SU-DHL-6 (cell line): Measurements from ENCODE around the gene STK36.

ENCODE experiments used
- H2AFZ ChIP-seq: fragments of 200-600 bp; sonication (generic); 2 replicates; pipeline ENCODE4 v1.6.1; 2014; ENCODE audit warnings: low read depth, mild to moderate bottlenecking, moderate library complexity, mixed read lengths, antibody characterized with exemption, low read length; ENCODE audit not compliant: severe bottlenecking
- H3F3A ChIP-seq: fragments of 200-600 bp; shearing (Covaris generic); 2 replicates; pipeline ENCODE4 v1.6.0; 2016; ENCODE audit warnings: antibody characterized with exemption, mild to moderate bottlenecking; ENCODE audit not compliant: insufficient read depth
- H3K27ac ChIP-seq: fragments of 200-600 bp; sonication (generic); 2 replicates; pipeline ENCODE4 v1.5.1; 2016; ENCODE audit warnings: low read depth, mild to moderate bottlenecking, low read length, moderate library complexity, mixed read lengths
- H3K27me3 ChIP-seq: fragments of 200-600 bp; sonication (generic), shearing (Covaris generic); 2 replicates; pipeline ENCODE4 v1.6.0; 2014; ENCODE audit warnings: mild to moderate bottlenecking, low read length
- H3K36me3 ChIP-seq: fragments of 200-600 bp; sonication (generic); 2 replicates; pipeline ENCODE4 v1.6.1; 2014; ENCODE audit warnings: mild to moderate bottlenecking, low read length, mixed read lengths
- H3K4me2 ChIP-seq: fragments of 300-600, 200-600 bp; shearing (Covaris generic), sonication (generic); 2 replicates; pipeline ENCODE4 v1.6.0; 2014; ENCODE audit warnings: low read length, low read depth, mild to moderate bottlenecking; ENCODE audit not compliant: poor library complexity, severe bottlenecking
- H3K4me3 ChIP-seq: fragments of 200-600 bp; sonication (generic); 2 replicates; pipeline ENCODE4 v1.5.1; 2014; ENCODE audit warnings: antibody characterized with exemption, low read length, mild to moderate bottlenecking, mixed read lengths; ENCODE audit not compliant: insufficient read depth, poor library complexity, severe bottlenecking
- H3K79me2 ChIP-seq: fragments of 200-600 bp; sonication (generic); 2 replicates; pipeline ENCODE4 v1.6.1; 2014; ENCODE audit warnings: mild to moderate bottlenecking, low read length, moderate library complexity; ENCODE audit not compliant: insufficient read depth
- H3K9ac ChIP-seq: fragments of 200-600 bp; sonication (generic); 2 replicates; pipeline ENCODE4 v1.7.0; 2014; ENCODE audit warnings: mild to moderate bottlenecking, low read length
- H3K9me2 ChIP-seq: fragments of 200-600 bp; sonication (generic); replicated peaks from 2 replicates; pipeline ENCODE4 v1.6.1; 2014; ENCODE audit warnings: low read length; ENCODE audit not compliant: insufficient read depth
- H3K9me3 ChIP-seq: fragments of 200-600 bp; sonication (generic); 2 replicates; pipeline ENCODE4 v1.6.1; 2014; ENCODE audit warnings: low read length, mixed read lengths; ENCODE audit not compliant: insufficient read depth
- H4K20me1 ChIP-seq: fragments of 200-600 bp; sonication (generic); 2 replicates; pipeline ENCODE4 v1.6.1; 2014; ENCODE audit warnings: low read depth, mild to moderate bottlenecking, antibody characterized with exemption, low read length, moderate library complexity, mixed read lengths
- CTCF ChIP-seq: fragments of 200-600 bp; sonication (generic); IDR thresholded peaks from one replicate; pipeline ENCODE4 v1.5.1; 2017; ENCODE audit warnings: antibody characterized with exemption, mild to moderate bottlenecking, low read length, moderate library complexity; ENCODE audit not compliant: insufficient read depth, poor library complexity, severe bottlenecking
- EZH2phosphoT487 ChIP-seq: fragments of 200-600 bp; sonication (generic), shearing (Covaris generic); conservative IDR thresholded peaks from 2 replicates; pipeline ENCODE4 v1.6.1; 2018; ENCODE audit warnings: mild to moderate bottlenecking, antibody characterized with exemption, low read length, moderate library complexity, mixed read lengths

Gene STK36

GRCh38 chr2:218716070-218716469 lies 44.2 kb downstream of the STK36 start:
- Histone ChIP-seq H3K27me3 (no peaks in the 10 kb centered on the region), H3K9ac (no peak overlapping the region), H3K9me2 (no peaks in the 10 kb centered on the region), H2AFZ (no peak overlapping the region), H3K79me2 (peaks cover 93% of the 10 kb centered on the region), H3K36me3 (peaks cover 3% of the 10 kb centered on the region; the same call in 1 of the 2 replicates), H3K4me2 (no peak overlapping the region), H3K27ac (no peak overlapping the region), H3K9me3 (no peaks in the 10 kb centered on the region), H3K4me3 (no peak overlapping the region), H3F3A (no peaks in the 10 kb centered on the region; the same call in 1 of the 2 replicates), H4K20me1 (peaks cover 8% of the 10 kb centered on the region; the same call in 1 of the 2 replicates)
- TF ChIP-seq CTCF, result no peak
- no peak for TF ChIP-seq EZH2phosphoT487

GRCh38 chr2:218717262-218717661 lies 45.4 kb downstream of the STK36 start:
- H3K36me3 ChIP-seq, result peaks cover 3% of the 10 kb centered on the region; the same call in 1 of the 2 replicates
- no peak overlapping the region for H3K4me3 ChIP-seq
- H4K20me1 ChIP-seq, result peaks cover 8% of the 10 kb centered on the region; the same call in 1 of the 2 replicates
- H3K79me2 ChIP-seq, result peaks cover 93% of the 10 kb centered on the region
- no peaks in the 10 kb centered on the region for H3K27me3 ChIP-seq
- H3K27ac ChIP-seq, result no peak overlapping the region
- no peak overlapping the region for H3K4me2 ChIP-seq
- no peak overlapping the region for H3K9ac ChIP-seq
- TF ChIP-seq EZH2phosphoT487, result no peak
- TF ChIP-seq CTCF, result no peak
- no peak overlapping the region for H2AFZ ChIP-seq
- no peaks in the 10 kb centered on the region for H3K9me3 ChIP-seq
- H3F3A ChIP-seq, result no peaks in the 10 kb centered on the region; the same call in 1 of the 2 replicates
- no peaks in the 10 kb centered on the region for H3K9me2 ChIP-seq

- no peak overlapping the region for H3K4me2 ChIP-seq
- no peak overlapping the region for H2AFZ ChIP-seq
- TF ChIP-seq EZH2phosphoT487 (no peak), CTCF (no peak)
- peaks cover 93% of the 10 kb centered on the region for H3K79me2 ChIP-seq
- H3K36me3 ChIP-seq, result peaks cover 3% of the 10 kb centered on the region; the same call in 1 of the 2 replicates
- H4K20me1 ChIP-seq, result peaks cover 8% of the 10 kb centered on the region; the same call in 1 of the 2 replicates
- no peak overlapping the region for H3K4me3 ChIP-seq
- H3K9ac ChIP-seq, result no peak overlapping the region
- no peak overlapping the region for H3K27ac ChIP-seq
- H3K9me3 ChIP-seq, result no peaks in the 10 kb centered on the region
- no peaks in the 10 kb centered on the region for H3K9me2 ChIP-seq
- no peaks in the 10 kb centered on the region for H3K27me3 ChIP-seq
- no peaks in the 10 kb centered on the region; the same call in 1 of the 2 replicates for H3F3A ChIP-seq
These were observed 46.2 kb downstream of the STK36 start for GRCh38 chr2:218718058-218718457.
